ENCODE measurements around the gene OSM.

OSM gene

GRCh38 chr22:30299322-30299721, 32.7 kb upstream of the OSM start:
- ChIA-PET CTCF (interaction anchor here (22.3 kb wide), 1 partner anchor 12 kb away, joined by 268 read pairs; the partner anchor contains the start of gene CASTOR1), POLR2A (no interaction called here)
- no peak for DNase-seq (ENCODE audit: extremely low spot score)
- TF ChIP-seq, protein P1, sequence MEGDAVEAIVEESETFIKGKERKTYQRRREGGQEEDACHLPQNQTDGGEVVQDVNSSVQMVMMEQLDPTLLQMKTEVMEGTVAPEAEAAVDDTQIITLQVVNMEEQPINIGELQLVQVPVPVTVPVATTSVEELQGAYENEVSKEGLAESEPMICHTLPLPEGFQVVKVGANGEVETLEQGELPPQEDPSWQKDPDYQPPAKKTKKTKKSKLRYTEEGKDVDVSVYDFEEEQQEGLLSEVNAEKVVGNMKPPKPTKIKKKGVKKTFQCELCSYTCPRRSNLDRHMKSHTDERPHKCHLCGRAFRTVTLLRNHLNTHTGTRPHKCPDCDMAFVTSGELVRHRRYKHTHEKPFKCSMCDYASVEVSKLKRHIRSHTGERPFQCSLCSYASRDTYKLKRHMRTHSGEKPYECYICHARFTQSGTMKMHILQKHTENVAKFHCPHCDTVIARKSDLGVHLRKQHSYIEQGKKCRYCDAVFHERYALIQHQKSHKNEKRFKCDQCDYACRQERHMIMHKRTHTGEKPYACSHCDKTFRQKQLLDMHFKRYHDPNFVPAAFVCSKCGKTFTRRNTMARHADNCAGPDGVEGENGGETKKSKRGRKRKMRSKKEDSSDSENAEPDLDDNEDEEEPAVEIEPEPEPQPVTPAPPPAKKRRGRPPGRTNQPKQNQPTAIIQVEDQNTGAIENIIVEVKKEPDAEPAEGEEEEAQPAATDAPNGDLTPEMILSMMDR (IDR thresholded peaks at IDR 0.05; ENCODE audit: control extremely low read depth, extremely low read depth, low read depth, missing control alignments): no peak

- no peak for DNase-seq (ENCODE audit: extremely low spot score)
- CTCF ChIA-PET: interaction anchor here (1.0 to 22.3 kb wide), 4 partner anchors 9 to 42 kb away, joined by 3 to 268 read pairs (median 7); partner anchors contain the start of gene CASTOR1
- POLR2A ChIA-PET: no interaction called here
- TF ChIP-seq, protein P1 (IDR thresholded peaks at IDR 0.05; ENCODE audit: control extremely low read depth, extremely low read depth, low read depth, missing control alignments): no peak
Observed at GRCh38 chr22:30297991-30298701, 31.5 kb upstream of the OSM start.

DNA sequence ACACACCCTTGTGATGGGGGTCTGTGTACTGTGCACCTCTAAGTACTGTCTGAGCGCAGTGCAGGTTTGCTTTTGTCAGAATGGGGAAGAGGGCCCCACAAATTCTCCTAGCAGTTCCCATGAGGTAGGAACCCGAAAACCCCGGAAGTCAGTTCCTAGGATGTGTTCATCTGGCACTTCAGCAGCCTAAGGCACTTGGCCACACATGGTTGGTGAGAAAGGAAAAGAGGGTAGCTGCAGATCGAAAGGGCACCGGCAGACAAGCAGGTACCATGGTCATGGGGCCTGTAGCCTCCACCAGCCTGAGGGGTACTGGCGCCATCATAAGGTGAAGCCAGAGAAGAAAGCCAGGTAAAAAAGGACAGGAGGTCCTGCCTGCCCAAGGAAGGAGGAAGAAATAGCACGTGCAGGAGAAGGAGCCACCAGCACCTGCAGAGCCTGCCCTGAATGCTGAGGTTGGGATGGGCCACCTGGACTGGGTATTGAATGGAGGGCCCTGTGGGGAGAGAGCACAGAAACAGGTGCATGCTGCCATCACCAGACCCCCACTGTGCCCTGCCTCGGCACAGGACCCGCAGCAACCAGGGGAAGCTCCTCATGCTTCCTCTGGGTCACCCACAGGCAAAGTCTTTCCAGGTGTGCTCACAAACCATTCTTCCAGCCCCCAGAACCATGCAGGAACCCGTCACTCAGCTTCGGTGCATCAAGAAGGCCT, 30.8 kb upstream of the OSM start:
- TF ChIP-seq, protein P1 (IDR thresholded peaks at IDR 0.05; ENCODE audit: control extremely low read depth, extremely low read depth, low read depth, missing control alignments): no peak
- ChIA-PET CTCF (interaction anchor here (1.0 to 22.3 kb wide), 4 partner anchors 10 to 42 kb away, joined by 3 to 268 read pairs (median 7); partner anchors contain the start of gene CASTOR1), POLR2A (no interaction called here)
- DNase-seq (ENCODE audit: extremely low spot score): no peak

DNA sequence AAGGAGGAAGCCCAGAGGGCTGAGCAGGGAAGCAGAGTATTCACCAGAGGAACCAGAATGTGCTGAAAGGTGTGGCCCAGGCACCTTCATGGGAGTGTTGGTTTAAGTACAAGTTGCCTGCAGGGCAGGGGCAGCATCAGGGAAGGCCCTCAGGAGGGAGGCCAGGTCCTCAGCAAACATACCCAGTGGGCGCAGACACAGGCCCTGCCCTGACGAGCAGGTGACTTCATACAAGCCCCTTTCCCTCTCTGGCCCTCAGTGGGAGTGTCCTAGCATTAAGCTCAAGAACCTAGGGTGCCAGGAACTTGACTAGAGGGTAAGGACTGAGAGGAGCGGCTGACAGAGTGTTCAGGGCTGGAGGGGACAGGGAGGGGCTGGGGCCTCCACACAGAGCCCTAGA, 30.2 kb upstream of the OSM start:
- TF ChIP-seq, protein P1 (IDR thresholded peaks at IDR 0.05; ENCODE audit: control extremely low read depth, extremely low read depth, low read depth, missing control alignments): no peak
- ChIA-PET CTCF (interaction anchor here (1.0 to 22.3 kb wide), 4 partner anchors 9 to 127 kb away, joined by 3 to 268 read pairs (median 7); partner anchors contain the start of genes CASTOR1, CCDC157 and SF3A1), POLR2A (no interaction called here)
- no peak for DNase-seq (ENCODE audit: extremely low spot score)

- ChIA-PET POLR2A (no interaction called here), CTCF (interaction anchor here (1.0 to 22.3 kb wide), 4 partner anchors 9 to 128 kb away, joined by 3 to 268 read pairs (median 7); partner anchors contain the start of genes CASTOR1, CCDC157 and SF3A1)
- DNase-seq (ENCODE audit: extremely low spot score): no peak
Observed at GRCh38 chr22:30296324-30296723, 29.7 kb upstream of the OSM start.

DNA sequence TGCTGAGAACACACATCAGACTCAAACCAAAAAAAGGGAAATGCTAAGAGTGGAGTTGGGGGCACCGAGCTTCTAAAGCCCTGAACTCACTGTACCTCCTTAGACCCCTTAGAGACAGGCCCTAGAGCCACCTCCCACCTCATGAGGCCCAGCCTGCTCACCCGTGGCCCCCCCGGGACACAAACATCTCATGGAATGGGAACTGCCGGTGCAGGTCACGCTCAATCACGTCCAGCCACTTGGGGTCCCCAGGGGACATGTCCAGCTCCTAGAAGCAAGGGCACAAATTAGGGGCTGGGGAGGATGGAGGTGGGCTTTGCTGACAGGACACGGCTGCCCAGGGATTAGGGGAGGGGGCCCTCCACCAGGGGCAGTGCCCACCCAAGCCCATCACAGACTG, 28.9 kb upstream of the OSM start:
- POLR2A ChIA-PET: no interaction called here

More at GRCh38 chr22:30296324-30296723, 29.7 kb upstream of the OSM start:
- TF ChIP-seq, protein P1 (IDR thresholded peaks at IDR 0.05; ENCODE audit: control extremely low read depth, extremely low read depth, low read depth, missing control alignments): no peak

More for the DNA sequence above, 28.9 kb upstream of the OSM start:
- TF ChIP-seq, protein P1 (IDR thresholded peaks at IDR 0.05; ENCODE audit: control extremely low read depth, extremely low read depth, low read depth, missing control alignments): no peak
- DNase-seq (ENCODE audit: extremely low spot score): no peak
- CTCF ChIA-PET: interaction anchor here (1.6 to 22.3 kb wide), 3 partner anchors 8 to 129 kb away, joined by 3 to 307 read pairs (median 268); partner anchors contain the start of genes CASTOR1 and RNF215

All from GM10248 (cell line).